GM19025 (cell line): ENCODE data around the gene C12orf75.
"Not testable (repeated sequence)": the region's sequence is repeated elsewhere in the genome, so short reads cannot be mapped to it uniquely, and the experiment has no call there.

ENCODE experiments used
- ATAC-seq: cut with Tn5 transposase; IDR thresholded peaks from one replicate; pipeline ENCODE4 v1.9.1; 2021; ENCODE audit warnings: mild to moderate bottlenecking, low read depth, moderate library complexity; ENCODE audit not compliant: unreplicated experiment

C12orf75 gene

DNA sequence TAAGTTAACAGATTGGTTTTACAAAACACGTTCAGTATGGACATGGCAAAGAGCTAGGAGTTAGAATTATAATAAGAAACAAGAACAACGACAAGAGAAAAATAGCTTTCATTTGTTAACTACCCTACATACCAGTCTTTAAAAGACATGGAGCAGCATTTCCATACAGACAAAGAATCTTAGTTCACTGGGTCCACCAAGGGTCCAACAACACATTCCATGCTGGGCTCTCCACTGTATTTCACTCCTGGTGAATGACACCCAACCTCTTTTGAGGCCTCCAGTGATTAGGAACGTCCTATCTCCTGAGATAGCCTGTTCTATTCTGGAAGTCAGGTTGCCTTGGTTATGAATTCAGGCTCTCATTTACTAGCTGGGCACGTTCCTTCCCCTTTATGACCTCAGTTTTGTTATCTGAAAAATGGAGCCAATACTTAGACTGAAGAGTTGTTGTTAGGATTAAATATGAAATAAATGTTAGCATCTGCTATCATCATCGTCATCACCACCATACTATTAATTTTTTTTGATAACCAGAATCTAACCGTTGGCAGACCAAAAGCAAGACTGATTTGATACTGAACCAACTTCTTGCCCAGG, 37.7 kb downstream of the C12orf75 start:
- ATAC-seq = no peak

DNA sequence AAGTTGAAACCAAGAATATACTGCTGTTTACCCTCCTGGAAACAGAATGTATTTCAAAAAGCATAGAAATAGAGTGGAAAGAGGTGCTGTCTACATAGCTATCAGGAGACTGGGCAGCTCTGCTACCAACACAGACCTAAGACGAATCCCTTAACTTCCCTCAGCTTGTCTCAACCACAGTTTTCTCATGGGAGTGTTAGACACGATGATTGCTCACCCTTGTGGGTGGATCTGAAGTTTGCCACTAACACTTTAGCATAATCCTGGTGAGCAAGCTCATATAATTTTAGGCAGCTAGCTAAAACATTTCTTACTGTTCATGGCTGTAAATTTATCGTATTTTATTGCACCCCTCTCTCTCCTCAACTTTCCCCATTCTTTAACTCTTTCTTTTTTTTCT, 38.5 kb downstream of the C12orf75 start:
- no peak for ATAC-seq

DNA sequence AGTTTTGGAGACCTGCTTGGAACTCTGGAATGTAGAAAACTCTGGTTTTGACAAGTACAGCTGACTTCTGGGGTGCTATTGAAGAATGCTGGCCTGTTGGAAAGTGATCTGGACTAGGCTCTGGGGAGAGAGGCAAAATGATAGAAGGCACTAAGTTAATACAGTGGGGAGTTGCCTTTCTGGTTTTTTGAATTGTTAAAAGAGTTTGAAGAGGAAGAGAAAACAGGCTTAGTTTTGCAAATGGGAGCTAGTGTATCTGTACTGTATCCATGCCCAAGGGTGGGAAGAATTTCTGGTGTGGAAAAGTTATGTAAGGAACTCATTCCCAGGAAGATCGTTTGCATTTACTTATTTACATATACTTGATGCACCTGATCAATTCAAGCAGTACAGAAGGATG, 43.8 kb downstream of the C12orf75 start:
- ATAC-seq = no peak

DNA sequence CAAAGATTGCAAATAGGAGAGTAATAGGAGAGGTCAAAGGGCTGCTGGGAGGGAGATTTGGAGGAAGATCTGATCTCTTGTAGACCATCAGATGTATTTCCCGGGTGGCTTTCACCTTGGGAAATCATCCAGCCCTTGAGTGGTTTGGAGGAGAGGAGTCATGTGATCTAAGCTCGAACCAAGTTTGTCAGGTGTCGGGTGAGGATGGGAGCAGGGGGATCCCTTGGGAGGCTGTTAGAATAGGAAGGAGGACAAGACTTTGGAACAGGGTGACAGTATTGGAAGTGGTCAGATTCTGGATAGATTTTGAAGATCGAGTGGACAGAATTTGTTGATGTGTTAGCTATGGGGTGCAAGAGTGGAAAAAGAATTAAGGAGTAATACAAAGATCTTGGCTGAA, 46.6 kb downstream of the C12orf75 start:
- ATAC-seq = no peak

GRCh38 chr12:105378911-105379310, 48.4 kb downstream of the C12orf75 start:
- no peak for ATAC-seq

DNA sequence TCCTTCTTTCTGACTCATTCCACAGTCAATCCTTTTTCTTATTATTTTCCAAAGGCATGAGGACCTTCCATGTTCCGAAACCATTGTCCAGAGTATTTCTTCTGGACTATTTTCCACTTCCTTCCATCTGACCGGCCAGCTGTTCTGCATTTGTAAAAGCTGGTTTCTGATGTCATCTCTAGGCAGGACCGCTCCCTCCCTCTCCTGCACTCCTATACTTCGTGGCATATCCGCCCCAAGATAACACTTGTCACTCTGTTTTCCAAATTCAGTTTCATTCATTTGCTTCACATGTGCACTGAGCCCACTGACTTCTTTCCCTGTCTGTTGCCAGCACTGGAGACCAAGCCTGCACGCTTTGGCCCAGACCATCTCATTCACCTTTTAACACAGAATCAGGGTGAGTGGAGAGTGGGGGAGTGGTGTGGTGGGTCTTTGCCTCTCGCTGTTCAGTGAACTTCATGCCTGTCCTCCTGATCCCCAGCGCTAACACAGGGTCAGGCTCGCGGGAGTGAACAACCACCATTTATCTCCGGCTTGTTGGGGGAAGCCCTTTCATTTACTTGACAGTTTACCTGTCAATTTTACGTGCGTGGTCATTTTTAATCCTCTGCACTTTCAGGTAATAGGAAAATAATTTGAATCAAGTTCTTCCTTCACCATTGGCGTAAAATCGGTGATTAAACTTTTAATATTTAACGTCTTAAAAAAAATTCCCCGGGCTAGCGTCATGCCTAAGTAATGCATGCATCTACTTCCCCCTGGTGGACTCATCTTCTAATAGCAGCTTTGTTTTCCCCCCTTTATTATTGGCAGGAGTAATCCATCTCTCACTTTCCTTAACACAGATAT, 52.5 kb downstream of the C12orf75 start:
- no peak for ATAC-seq

- ATAC-seq = no peak
These were observed 53.7 kb downstream of the C12orf75 start for GRCh38 chr12:105384220-105384619.

DNA sequence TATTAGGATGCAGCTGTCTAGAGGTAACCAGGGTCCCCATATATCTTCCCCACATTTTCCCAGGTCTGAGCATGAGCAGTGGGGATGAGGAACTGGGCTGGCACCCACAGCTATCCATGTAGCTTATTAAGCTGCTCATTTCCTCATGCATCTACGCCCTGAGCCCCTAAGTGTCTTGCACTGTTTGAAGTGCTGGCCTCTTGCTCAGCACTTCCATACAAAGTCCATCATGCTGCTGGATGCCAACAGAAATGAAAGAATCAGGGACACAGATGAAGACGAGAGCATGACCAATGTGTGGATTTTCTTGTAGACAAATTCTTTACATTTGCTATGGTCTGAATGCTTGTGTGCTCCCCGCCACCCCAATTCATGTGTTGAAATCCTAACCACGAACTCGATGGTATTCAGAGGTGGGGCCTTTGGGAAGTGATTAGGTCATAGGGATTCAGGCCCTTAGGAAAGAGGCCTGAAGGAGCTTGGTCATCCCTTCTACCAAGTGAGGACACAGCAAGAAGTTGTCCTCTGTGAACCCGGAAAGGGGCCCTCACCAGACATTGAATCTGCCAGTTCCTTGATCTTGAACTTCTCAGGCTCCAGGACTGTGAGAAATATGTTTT, 54.5 kb downstream of the C12orf75 start:
- ATAC-seq = no peak

GRCh38 chr12:105386431-105386830, 55.9 kb downstream of the C12orf75 start:
- ATAC-seq = no peak

DNA sequence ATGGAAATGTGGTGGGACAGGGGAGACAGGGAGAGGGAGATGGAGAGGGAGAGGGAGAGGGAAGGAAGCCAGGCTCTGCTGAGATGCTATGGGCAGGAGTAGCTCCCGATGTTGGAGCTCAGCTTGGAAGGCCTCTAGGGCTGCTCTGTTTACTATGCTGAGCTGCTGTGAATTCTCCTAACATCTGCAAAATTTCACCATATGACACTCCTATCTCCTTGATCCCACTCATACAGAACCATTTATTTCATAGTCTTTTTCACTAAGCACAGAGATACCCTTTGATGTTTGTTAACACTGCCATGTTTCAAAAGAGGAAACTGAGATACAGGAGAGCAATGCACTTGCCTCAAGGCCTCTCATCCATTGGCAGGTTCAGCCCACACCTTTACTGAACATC, 60.7 kb downstream of the C12orf75 start:
- ATAC-seq = no peak

DNA sequence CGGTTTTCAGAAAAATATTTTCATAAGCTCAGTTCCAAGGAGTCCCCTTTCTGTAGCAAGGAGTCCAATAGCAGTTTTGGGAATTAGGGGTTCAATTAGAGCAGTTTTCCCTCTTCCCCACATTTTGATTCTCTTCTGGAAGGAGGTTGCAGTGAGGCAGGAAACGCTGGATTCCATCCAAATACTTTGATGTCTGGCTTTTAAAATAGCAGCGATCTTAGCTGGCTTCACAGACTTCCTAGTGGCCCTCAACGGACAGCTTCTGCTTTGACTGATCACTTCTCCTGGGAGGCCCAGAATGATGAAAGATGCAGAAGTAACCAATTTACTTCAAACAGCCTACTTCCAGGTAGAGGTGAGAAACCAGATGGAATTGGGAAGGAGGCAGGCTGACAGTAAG, 63.1 kb downstream of the C12orf75 start:
- ATAC-seq = no peak

GRCh38 chr12:105396024-105396423, 65.5 kb downstream of the C12orf75 start:
- no peak for ATAC-seq

GRCh38 chr12:105396983-105397382, 66.5 kb downstream of the C12orf75 start:
- ATAC-seq = no peak

DNA sequence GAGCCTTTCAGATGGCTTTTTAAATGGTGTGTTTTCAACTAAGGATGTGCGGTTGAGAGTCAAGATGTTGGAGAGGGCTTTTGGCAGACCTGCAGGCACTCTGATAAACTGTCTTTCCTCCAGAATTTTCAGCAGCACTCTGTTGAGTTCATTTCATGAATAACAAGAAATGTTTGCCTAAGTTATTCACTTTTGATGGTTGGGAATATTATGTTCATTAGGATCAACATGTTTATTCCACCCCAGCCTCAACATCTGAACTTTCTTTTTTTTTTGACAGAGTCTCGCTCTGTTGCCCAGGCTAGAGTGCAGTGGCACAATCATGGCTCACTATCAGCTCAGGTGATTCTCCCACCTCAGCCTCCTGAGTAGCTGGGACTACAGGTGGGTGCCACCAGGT, 68.4 kb downstream of the C12orf75 start:
- ATAC-seq = no peak

DNA sequence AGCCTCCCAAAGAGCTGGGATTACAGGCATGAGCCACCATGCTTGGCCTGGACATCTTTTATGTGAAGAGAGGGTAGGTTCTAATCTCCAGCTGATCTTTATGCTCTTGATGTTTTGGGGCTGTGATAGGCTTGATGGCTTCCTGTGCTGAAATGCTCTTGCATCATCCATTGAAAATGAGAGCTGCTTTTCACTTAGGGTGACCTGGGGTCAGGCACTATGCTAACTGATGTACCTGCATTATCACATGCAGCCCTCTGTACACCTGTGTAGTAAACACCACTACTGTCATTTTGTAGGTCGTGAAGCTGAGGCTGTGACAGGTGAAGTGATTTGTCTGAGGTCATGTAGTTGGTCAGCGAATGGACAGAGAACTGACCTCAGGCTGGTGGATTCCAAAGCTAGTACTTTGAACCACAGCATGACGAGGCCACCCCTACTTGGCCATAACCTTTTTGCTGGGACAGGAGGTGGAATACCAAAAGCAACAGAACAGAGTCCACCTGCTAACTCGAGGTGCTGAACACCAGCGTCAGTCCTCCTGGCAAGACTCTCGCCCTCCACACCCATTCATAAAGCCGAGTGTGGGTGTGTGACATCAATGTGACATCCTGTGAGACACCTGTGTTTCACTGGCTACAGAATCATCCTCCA, 69.1 kb downstream of the C12orf75 start:
- ATAC-seq = no peak

GRCh38 chr12:105400227-105400626, 69.7 kb downstream of the C12orf75 start:
- no peak for ATAC-seq

GRCh38 chr12:105401198-105401597, 70.7 kb downstream of the C12orf75 start:
- no peak for ATAC-seq

GRCh38 chr12:105402366-105402765, 71.9 kb downstream of the C12orf75 start:
- no peak for ATAC-seq

DNA sequence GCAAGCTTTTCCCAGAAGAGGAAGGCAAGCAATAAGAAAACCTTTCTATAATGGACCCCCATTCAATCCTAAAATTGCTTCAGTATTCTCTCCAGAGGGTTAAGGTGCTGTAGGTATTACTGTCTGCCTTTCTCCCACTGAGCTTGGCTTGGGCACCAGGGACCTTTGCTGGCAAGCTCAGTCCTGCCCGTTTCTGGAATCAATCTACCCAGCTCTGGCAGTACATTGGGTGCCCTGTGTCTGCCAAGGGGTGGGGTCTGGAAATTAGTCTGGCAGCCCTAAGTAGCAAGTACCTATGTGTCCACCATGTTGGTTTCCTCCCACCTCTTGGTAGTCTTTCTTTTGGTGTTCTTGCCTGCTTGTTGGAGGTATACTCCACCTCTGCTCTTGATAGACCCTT, 72.6 kb downstream of the C12orf75 start:
- ATAC-seq = no peak

DNA sequence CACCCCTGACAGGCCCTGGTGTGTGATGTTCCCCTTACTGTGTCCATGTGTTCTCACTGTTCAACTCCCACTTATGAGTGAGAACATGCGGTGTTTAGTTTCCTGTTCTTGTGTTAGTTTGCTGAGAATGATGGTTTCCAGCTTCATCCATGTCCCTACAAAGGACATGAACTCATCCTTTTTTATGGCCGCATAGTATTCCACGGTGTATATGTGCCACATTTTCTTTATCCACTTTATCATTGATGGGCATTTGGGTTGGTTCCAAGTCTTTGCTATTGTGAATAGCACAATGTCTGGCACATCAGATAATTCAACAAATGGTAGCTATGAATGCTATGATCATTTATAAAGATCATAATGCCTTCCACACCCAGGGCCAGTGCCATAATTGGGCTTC, 73.6 kb downstream of the C12orf75 start:
- ATAC-seq = not testable (repeated sequence)

DNA sequence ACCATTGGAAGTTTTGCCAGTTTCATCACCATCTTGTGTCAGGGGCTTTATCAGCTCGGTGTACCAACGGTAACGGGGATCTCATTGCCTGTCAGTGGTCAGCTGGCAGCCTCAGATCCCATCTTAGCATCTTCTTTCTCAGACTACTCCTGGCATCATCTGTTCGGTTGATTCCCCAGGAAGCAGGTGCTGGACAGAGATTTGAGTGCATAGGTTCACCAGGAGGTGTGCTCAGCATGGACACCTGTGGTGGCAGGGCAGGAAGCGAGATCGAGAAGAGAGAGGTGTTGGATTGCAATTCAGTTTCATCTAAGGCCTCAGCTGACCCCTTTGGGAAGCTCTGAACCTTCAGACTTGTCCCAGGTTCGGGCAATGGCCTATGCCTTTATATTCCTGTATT, 76.0 kb downstream of the C12orf75 start:
- ATAC-seq = no peak
